Stimulated activated CD4-positive, alpha-beta T cell treated with anti-CD3 and anti-CD28 coated beads, TNF-alpha, amount 100 ng/mL, for 1 hour (primary cell): ENCODE data around the gene SNORC.

ENCODE experiments used
- DNase-seq, 3 donors: peaks; one replicate each; pipeline ENCODE4 v3.0.0-alpha.2; 2020; ENCODE audit warnings: low read depth in 3 of 3, low spot score in 1 of 3

The SNORC gene

DNA sequence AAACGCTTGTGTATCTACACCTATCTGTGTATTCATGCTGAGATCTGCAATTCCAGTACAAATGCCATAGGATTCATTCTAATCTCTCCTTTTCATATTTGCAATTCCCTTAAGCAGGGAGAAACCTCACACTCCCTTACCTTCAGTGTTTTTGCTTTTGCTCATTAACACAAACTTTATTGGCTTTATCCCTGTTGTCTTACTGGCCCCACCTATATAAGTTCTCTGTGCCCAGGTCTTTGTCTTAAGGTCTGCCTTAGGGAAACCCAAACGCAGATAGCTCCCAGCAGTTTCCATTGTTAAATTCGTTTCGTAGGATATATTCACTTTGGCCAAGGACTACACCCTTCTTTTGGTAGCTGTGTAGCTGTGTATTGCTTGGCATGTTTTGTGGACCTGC lies 4.0 kb upstream of the SNORC start:
- DNase-seq: no peak

DNA sequence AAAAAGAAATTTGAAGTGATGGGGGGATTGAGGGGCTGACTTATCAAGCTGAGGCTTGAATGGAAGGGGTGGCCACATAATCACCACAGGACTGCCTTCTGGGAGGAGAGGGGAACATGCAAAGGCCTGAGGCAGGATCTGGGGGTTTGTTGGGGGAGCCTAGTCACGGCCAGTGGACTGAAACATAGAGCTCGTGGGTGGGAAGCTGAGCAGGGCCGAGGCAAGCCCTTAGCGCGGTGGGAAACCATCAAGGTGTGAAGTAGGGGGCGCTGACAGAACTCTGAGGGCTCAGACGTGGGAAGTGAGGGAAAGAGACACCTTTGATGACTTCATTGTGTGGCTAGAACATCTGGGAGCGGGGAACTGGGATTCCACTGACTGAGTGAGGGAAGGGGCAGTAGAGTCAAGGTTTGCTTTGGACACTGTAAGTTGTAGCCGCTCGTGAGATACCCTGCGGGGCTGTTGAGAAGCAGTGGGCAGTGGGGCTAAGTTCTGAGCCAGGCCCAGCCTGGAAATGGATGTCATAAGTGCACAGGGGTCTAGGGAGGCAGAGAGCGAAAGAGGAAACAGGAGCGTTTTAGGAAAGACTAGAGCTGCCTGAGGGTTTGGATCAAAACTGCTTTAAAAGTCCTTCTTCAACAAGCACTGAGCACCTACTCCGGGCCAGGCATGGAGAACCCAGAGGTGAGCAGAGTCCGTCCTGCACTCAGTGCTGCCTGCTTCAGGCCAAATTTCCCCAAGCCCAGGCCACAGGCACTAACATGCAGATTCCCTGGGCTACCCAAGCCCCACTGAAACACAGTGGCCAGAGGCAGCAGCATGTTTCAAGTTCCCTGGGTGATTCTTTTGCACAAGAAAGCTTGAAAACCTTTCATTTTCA lies 686 bp upstream of the SNORC start:
- DNase-seq: no peak

DNA sequence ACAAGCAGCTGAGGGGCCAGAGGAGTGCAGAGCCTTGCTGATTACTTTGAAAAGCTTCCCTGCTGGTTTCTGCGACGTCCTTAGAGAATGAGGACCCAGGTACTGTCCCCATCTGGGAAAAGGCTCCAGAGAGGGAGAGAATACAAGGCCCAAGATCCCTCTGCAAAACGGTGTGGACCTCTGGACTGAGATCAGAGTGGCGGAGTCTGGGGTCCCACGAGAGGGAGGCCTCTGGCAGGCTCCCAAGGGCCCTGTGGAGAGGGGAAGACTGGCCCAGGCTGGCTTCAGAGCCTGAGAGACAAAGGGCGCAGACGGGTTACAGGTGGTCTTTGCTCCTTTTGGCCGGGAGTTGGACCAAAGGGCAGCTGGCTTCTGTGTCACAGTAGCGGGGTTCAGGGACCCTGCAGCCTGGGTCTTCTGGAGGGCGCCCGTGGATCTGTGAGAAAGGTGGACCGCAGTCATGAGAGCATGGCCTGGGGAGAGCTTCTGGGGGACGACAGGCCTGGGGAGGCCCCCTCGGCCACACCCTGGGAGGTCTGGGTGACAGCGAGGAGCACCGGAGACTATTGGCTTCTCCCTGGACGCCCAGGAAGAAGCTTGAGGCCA lies 805 bp downstream of the SNORC start:
- DNase-seq: no peak

DNA sequence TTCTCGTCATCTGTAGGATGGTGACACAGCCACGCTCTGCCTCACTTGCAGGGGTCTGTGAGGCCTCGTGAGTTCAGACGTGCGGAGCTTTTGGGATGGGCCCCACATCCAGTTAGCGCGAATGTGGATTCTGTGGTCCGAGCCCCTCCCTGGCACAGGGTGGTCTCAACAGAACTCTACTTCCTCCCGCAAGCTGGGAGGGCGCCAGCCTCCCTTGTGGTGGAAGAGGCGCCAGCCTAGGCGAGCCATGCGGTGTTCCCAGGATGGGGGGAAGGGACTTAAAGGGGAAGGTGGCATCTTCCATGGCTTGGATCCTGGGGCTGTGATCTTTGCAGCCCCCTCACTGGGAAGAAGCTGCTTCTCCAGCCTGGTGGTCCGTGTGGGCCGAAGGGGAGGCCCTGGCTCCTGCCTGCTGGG lies 1.4 kb downstream of the SNORC start:
- DNase-seq: no peak

DNA sequence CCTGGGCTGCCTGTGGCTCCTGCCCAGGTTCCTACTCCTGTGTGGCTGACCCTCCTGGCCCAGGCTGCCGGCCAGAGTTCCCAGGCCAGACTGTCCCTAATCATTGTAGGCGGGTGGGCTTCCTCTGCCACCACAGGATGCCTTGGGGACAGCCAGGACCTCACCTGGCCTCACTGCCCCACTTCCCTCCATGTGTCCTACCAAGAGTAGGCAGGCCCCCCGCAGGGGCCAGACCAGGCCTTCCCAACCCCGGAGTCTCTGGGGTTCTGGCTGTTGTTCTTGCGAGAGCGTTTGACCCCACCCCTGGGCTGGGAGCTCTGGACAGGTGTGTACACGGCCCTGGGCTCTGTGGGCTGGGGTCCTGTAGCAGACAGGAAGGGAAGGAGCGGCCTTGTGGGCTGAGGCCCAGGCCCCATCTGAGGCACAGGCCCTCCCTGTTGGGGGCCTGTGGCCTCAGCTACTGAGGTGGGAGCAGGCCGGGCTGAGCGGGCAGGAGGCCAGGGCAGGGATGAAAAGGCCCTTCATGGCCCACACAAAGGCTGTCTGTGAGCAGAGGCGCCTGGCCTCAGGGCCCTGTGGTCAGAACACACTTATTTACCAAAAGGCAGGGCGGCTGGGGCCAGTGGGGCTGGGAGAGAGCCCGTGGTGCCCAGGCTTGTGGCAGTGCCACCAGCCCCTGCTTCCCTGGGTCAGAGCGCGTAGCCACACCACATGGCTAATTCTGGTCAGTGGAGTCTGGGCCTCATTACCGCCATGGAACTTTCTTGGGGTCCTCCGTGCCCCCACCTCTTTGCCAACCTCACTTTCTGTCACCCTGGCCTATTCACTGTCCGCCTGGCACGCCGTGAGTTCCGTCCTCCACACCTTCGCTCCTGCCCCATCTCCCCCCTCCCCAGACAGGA lies 2.0 kb downstream of the SNORC start:
- no peak for DNase-seq

DNA sequence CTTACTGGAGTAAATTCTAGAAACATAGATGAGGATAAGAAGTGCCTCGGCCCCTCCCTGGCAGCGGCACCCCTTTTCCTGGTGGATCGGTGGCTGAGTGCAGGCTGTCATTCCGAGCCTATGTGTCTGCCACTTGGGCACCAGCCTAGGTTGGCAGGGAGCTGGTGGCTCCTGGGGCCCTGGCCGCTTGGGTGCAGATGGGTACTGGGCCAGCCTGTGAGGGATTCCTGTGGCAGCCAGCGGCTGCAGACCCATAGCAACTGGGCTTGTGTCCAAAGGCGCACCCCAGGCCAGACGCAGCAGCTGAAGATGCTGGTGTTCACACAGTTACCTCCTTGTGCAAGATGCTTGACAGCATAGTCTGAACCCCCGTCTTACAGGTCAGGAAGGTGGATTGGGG lies 2.8 kb downstream of the SNORC start:
- no peak for DNase-seq

DNA sequence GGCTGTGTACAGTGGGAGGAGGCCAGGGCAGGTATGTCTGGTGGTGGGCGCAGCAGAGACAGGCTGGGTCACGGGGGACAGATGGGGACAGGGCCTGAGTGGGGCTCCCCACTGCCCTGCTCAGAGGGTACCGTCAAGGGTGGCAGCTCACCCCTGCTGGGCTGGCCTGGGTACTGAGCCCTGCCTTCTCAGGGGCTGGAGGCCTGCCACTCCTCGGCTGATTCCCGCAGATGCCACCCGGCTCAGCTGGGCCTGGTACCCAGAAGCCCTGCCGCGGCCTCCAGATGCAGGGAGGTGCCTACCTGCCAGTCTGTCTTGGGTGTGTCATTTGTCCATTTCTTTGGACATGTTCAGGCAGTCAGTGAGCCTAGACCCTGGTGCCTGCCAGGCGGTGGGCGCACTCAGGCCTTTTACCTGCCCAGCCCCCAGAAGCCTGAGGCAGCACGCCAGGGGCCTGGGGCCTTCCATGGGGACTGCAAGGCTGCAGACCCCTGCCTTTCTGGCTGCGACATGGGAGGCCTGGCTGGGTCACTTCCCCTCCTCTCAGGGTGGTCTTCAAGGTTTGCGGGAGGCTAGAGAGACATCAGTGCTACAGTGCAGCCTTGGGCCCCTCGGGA lies 3.3 kb downstream of the SNORC start:
- DNase-seq: no peak

DNA sequence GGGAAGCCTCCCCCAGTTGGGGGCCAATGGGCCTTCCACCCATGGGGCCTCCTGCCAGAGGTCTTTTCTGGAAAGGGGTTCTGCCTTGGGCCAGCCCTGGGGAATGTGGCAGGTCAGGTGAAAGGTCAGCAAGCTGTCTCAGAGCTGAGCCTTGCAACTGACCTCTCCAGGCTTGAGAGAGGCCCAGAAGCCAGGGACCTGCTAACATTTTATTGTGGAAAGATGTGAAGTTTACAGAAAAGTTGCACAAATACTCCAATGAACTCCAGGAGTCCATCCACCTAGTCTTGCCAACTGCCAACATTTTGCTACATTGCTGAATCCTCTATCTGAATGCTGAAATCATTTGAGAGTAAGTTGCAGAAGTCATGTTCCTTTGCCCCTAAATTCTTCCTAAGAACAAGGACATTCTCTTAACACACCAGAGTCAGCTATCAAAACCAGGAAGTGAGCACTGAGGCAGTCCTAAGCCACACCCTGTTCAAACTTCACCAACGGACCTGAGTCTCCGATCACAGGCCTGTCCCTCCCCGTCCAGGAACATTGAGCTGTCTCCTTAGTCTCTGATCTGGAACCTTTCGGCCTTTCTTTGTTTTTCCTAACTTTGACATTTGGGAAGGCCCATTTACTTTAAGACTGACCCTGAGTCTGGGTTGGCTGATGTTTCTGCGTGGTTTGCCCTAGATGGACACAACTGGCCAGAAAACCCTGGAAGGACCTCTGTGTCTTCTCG lies 4.0 kb downstream of the SNORC start:
- DNase-seq: no peak

DNA sequence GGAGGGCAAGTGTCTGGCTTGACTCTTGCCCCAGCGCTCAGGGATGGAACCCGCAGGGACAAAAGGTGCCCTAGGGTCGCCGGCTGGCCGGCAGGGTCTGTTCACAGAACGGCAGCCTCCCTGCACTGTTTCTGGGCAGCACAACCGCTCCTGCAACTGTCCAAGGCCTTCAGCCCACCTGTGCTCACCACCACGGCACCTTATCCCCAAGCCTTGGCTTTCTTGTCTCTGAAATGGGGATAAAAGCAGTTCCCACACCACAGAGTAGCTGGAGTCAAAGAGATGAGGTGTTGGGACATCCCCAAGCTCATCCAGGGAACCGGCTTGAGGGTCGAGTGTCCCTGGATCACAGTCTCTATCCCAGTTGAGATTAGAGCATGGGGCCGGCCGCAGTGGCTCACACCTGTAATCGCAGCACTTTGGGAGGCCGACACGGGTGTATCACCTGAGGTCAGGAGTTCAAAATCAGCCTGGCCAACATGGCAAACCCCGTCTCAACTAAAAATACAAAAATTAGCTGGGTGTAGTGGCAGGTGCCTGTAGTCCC lies 4.7 kb downstream of the SNORC start:
- DNase-seq: no peak

DNA sequence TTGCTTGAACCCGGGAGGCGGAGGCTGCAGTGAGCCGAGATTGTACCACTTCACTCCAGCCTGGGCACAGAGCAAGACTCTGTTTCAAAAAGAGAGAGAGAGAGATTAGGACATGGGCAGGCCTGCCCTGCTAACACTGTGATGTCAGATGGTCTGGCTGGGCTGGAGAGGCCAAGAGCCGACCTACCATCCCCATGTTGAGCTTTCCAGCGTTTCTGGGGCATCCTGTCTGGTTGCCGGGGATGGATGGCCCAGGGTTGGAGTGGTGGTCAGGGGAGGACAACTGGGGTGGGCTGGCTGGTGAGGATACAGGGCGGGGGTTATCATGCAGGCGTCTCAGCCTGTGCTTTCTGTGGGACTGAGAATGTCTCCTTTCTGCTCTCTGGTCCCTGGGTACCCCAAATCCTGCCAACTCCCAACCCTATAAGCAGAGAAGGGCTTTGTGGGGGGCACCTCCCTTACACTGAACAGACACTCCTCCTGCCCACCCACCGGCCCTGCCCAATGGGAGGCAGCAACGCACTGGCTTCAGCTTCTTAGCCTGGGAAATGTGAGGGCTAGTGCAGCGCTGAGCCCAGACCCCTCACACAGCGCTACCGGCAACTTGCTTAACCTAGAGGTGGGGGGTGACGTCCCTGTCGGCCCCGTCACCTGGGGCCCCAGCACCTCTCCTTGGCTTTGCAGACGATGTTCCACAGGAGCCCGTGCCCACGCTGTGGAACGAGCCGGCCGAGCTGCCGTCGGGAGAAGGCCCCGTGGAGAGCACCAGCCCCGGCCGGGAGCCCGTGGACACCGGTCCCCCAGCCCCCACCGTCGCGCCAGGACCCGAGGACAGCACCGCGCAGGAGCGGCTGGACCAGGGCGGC lies 5.4 kb downstream of the SNORC start:
- no peak for DNase-seq

DNA sequence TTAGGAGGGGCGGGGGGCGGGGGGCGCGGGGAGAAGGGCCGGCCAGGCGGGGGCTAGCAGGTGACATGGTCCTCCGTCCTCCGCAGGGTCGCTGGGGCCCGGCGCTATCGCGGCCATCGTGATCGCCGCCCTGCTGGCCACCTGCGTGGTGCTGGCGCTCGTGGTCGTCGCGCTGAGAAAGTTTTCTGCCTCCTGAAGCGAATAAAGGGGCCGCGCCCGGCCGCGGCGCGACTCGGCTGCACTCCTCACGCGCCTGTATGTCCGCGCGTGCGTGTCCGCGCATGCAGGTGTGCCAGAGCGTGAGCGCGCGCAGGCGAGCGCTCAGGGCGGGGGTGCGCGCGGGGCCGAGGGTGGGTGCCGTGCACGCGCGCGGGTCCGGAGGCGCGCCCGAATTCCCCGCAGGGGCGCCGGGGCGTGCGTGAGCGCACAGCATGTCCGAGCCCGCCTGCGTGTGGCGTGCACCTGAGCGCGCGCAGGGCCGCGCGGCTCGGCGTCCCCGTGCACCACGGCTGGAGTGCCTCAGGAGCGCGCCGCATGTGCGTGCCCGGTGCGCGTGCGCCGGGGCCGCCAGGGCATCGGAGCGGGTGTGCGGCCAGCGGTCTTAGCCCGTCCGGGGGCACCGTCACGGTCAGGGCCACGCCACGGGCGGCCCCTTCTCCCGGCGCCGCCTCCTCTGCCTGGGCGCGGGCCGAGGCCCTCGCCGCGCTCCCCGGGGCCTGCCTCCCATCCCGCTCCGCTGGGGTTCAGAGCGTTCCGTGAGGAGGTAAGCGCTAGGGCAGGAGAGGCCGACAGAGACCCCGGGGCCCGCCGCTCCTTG lies 6.3 kb downstream of the SNORC start:
- DNase-seq: peak in 1 of 3 donors; percentile 14

DNA sequence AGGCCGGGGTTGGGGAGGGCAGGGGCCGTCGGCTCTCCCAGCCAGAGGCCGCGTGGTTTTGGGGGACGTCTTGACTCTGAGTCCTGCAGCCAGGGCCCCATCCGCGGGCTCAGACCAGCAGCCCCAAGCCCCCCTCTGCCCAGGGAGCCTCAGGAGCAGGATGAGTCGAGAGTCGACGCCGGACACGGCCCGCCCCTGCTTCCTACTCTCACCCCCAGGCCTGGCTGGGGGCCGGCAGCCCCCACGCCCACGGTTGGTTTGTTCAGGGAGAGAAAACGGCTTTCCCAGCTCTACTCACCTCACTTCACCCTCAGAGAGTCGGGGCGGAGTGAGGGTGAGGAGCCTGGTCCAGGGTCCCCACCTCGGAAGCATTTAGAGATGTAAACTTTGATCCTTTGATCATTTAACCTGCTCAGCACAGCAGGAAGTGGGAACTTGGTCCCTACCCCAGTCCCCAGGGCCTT lies 6.9 kb downstream of the SNORC start:
- DNase-seq: no peak

DNA sequence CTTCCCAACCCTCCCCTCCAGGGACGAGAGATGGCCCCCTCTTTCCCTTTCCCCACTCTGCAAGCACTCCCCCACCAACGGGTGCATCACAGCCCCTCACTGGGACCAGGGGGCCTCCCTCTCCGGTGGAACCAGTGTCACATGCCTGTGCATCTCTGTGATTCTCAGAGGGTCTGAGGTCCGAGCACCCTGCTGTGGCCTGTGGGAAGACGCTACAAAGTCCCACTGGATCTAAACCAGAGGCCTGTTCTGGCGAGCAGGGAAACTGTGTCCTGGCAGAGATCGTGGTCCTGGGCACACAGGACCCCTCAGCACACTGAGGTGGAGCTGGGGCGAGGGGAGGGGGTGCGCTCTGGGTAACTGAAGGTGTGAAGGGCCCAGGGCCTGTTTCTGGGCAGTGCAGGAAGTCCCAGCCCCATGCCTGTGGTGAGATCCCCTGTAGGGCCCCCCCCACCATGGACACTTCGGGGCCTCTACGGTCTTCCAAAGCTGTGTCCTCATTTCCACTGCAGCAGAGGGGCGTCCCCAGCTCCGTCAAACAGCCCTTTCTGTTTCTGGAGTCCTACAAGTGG lies 8.0 kb downstream of the SNORC start:
- no peak for DNase-seq

DNA sequence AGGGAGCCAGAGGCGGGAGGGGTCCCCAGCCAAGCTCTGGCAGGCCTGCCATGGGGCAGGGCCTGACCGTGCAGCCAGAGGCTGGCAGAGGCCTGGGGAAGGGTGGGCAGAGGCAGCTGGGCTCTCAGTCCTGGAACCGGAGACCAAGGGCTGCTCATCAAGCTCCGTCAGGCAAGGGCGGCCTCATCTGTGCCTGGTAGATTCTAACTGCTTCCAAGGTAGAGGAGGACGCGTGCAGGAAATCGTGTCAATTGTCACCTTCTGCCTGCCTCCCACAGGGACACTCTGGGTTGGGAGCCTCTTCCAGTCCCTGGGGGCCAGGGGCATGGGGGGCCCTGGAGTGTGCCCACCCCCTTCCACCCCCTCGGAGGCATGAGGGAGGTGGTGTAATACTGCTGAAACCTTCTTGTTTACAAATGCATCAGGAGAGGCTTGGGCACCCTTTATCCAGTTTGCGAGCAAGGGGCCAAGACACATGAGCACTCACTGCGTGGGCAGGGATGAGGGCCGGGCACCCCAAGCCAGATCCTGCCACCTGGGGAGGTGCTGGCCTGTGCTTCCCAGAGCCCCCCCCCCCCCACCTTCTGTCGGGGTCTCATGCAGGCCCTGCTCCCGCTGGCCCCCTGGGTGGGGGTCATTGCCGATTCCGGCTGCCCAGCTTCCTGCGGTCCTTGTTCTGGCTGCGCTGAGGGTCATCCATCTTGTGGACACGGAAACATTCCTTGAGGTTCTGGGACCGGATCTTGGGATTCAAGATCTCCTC lies 9.0 kb downstream of the SNORC start:
- DNase-seq: no peak

DNA sequence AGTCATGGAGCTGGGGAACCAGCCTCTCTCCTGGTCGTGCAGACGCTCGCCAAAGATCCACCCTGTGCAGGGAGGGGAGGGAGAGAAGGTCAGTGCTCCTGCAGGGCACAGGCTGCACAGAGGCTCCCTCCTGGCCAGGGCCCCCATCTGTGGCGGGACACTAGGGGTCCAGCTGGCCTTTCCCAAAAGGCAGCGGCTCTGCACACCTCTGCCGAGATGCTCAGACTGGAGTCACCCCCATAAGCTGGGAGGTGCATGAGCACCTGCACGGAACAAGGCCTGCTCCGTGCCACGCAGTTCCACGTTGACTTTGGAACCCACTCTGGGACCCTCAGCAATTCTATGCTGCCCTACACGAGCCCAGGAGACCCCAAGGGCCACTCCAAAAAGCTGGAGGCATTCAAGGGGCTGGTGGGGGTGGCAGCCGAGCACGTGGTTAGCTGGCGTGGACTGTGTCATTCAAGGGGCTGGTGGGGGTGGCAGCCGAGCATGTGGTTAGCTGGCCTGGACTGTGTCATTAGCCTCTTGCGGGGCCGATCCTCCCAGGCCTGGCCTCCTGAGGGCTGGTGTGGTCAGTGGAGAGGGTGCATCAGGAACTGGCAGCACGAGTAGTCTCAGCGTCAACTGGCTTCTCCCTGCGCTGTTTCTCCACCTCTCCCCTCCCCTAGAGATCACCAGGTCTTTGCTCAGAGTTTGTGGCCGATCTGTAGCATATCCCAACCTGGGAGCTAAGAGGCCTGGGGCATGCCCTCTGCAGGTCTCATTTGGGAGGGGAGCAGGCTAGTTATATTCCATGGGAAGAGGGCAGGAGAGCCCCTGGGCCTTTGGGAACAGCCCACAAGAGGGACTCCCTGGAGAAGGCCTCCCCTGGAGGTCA lies 9.8 kb downstream of the SNORC start:
- DNase-seq: no peak

DNA sequence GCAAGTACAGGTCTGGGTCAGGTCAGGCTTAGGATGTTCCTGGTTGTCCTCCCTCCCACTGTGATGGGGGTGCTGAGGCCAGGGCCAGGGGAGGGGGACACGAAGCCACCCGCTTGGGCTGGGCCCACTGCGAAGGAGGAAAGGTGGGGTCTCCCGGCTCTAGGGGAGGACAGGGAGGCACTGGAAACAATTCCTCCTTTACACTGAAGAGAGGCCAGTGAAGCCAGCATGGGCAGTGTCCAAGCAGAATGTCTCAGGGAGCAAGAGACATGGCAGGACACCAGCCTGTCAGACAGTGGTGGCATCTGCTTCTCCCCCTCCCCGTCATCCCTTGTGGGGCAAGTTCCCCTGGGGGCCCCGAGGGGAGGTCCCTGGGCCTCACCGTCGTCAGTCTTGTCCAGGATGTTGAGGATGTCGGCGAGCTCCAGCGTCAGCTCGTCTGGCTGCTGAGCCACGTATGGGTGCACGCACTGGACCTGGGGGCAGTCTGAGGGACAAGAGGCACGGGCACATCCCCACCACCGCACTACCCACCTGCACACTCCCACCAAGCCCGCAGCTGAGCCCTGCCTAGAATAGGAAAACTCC lies 10.8 kb downstream of the SNORC start:
- DNase-seq: no peak
